ENCODE measurements around the gene JAKMIP2.

Gene JAKMIP2

GRCh38 chr5:147552897-147553296 lies 229.6 kb downstream of the JAKMIP2 start:
- no peak for DNase-seq

GRCh38 chr5:147551677-147552076 lies 230.9 kb downstream of the JAKMIP2 start:
- DNase-seq: no peak

- DNase-seq: no peak
These were observed 234.8 kb downstream of the JAKMIP2 start for GRCh38 chr5:147547730-147548129.

GRCh38 chr5:147544556-147544955 lies 238.0 kb downstream of the JAKMIP2 start:
- no peak for DNase-seq

- no peak for DNase-seq
These were observed 243.5 kb downstream of the JAKMIP2 start for GRCh38 chr5:147539053-147539452.

- no peak for DNase-seq
These were observed 244.3 kb downstream of the JAKMIP2 start for GRCh38 chr5:147538236-147538635.
